Lung (tissue), 12 donors: ENCODE data around the gene GAGE2A. TPM values are rescaled to one million over a fixed set of nuclear protein-coding genes. Genes with fewer than 3 reads are reported as not detected.

Experiments
- ATAC-seq: fragments of 200-7000 bp; cut with Tn5 transposase; one replicate; pipeline ENCODE4 v1.9.1; 2020; ENCODE audit warnings: moderate number of reproducible peaks; ENCODE audit not compliant: insufficient read depth, low FRiP score
- DNase-seq, 3 donors: peaks; one replicate each; pipeline ENCODE4 v3.0.0-alpha.2; 2013 to 2017
- H3K27ac ChIP-seq, 2 donors: one replicate each; pipeline ENCODE4 v1.5.1; 2013; ENCODE audit warnings: mild to moderate bottlenecking in 2 of 2, moderate library complexity in 2 of 2, control low read depth in 1 of 2, inconsistent platforms in 1 of 2, low read depth in 1 of 2, low read length in 1 of 2
- H3K27me3 ChIP-seq, 3 donors: one replicate each; pipeline ENCODE4 v1.5.1; 2013; ENCODE audit warnings: low read length in 2 of 3; ENCODE audit not compliant: control insufficient read depth in 3 of 3, insufficient read depth in 3 of 3
- H3K36me3 ChIP-seq, 4 donors: one replicate each; pipeline ENCODE4 v1.5.1; 2013; ENCODE audit warnings: low read length in 4 of 4, mild to moderate bottlenecking in 1 of 4, moderate library complexity in 1 of 4; ENCODE audit not compliant: control insufficient read depth in 4 of 4, insufficient read depth in 4 of 4
- H3K4me1 ChIP-seq, 5 donors: one replicate each; pipeline ENCODE4 v1.5.1; 2013; ENCODE audit warnings: low read length in 5 of 5, mild to moderate bottlenecking in 2 of 5, moderate library complexity in 1 of 5; ENCODE audit not compliant: control insufficient read depth in 5 of 5, insufficient read depth in 5 of 5
- H3K4me3 ChIP-seq: one replicate; pipeline ENCODE4 v1.5.1; 2013; ENCODE audit warnings: mild to moderate bottlenecking, control low read depth, moderate library complexity
- H3K9ac ChIP-seq, 2 donors: one replicate each; pipeline ENCODE4 v1.5.1; 2013; ENCODE audit warnings: low read length in 2 of 2, control low read depth in 1 of 2; ENCODE audit not compliant: insufficient read depth in 1 of 2
- H3K9me3 ChIP-seq, 4 donors: one replicate each; pipeline ENCODE4 v1.5.1; 2013; ENCODE audit warnings: low read length in 3 of 4, mild to moderate bottlenecking in 1 of 4, moderate library complexity in 1 of 4; ENCODE audit not compliant: control insufficient read depth in 4 of 4, insufficient read depth in 3 of 4
- CTCF ChIP-seq: IDR thresholded peaks from 2 replicates; pipeline ENCODE4 v1.5.1; 2012; ENCODE audit warnings: mild to moderate bottlenecking; ENCODE audit errors: control extremely low read depth, extremely low read depth
- WGBS, 2 donors: extraction: QIAGEN DNeasy Blood & Tissue Kit; methylation state at CpG; one replicate each; pipeline ENCODE4 v1.1.7; 2013; 5-methylcytosine and 5-hydroxymethylcytosine counted together
- polyA plus RNA-seq, 2 donors: library from polyadenylated mRNA; stranded (reverse); fragments of 200-250 nt; gene quantifications; one replicate each; pipeline ENCODE4 v1.2.1, GENCODE V29; 2013
- total RNA-seq, 2 donors: library from RNA; depleted of rRNA in 1 of 2; stranded (reverse); fragments of >200 nt in 1 of 2; gene quantifications; one replicate each; pipeline ENCODE4 v1.2.1, GENCODE V29; 2014 to 2021
- donor health status: control.
- donor health status: control.
- donor health status: Bipolar disorder and iron deficiency.
- donor health status: healthy.
- donor health status: DM: yes; HTN: yes; CAD: no.

Gene GAGE2A
- total and polyA plus RNA-seq, 4 donors: 0.52 TPM; not detected in 3

- Histone ChIP-seq H3K27ac (no peak overlapping the region), H3K9ac (no peak overlapping the region), H3K27me3 (no peaks in the 10 kb centered on the region), H3K4me1 (no peaks in the 10 kb centered on the region), H3K36me3 (no peaks in the 10 kb centered on the region), H3K9me3 (peaks cover 0 to 15% (median 5%) of the 10 kb centered on the region in 4 donors), H3K4me3 (no peak overlapping the region)
- no peak for TF ChIP-seq CTCF
- WGBS, 2 donors: 31 to 77% methylated on average over 31 to 33 of the region's 33 CpGs
- peak in 2 of 3 donors; percentile 23 to 49 for DNase-seq
- no peak for ATAC-seq
Observed at GRCh38 chrX:49627086-49627777, 37.9 kb downstream of the GAGE2A start.

- 78 to 95% methylated on average over 7 to 8 of the region's 8 CpGs for WGBS, 2 donors
- Histone ChIP-seq H3K27me3 (peaks cover 0 to 7% (median 0%) of the 10 kb centered on the region in 3 donors), H3K9me3 (peaks cover 0 to 3% (median 0%) of the 10 kb centered on the region in 4 donors), H3K9ac (no peak overlapping the region), H3K36me3 (no peaks in the 10 kb centered on the region), H3K4me3 (no peak overlapping the region), H3K27ac (no peak overlapping the region), H3K4me1 (no peaks in the 10 kb centered on the region)
- DNase-seq (no peak), ATAC-seq (no peak)
- no peak for TF ChIP-seq CTCF
Observed at GRCh38 chrX:49644991-49645637, 55.8 kb downstream of the GAGE2A start.

Other genes starting within 250 kb of the GAGE2A start
- not detected for gene GAGE12C, start 57.3 kb upstream of the GAGE2A start, total RNA-seq
- not detected for gene GAGE12C, start 57.3 kb upstream of the GAGE2A start, polyA plus RNA-seq
- gene GAGE12D, start 47.8 kb upstream of the GAGE2A start, total RNA-seq: not detected
- not detected for gene GAGE12D, start 47.8 kb upstream of the GAGE2A start, polyA plus RNA-seq
- not detected for gene GAGE12E, start 38.2 kb upstream of the GAGE2A start, total RNA-seq
- not detected for gene GAGE12E, start 38.2 kb upstream of the GAGE2A start, polyA plus RNA-seq
- not detected for gene GAGE12F, start 28.7 kb upstream of the GAGE2A start, total RNA-seq
- not detected for gene GAGE12F, start 28.7 kb upstream of the GAGE2A start, polyA plus RNA-seq
- gene GAGE12G, start 19.1 kb upstream of the GAGE2A start, total RNA-seq: not detected
- gene GAGE12G, start 19.1 kb upstream of the GAGE2A start, polyA plus RNA-seq: not detected
- gene GAGE12H, start 9.5 kb upstream of the GAGE2A start, total RNA-seq: not detected
- gene GAGE12H, start 9.5 kb upstream of the GAGE2A start, polyA plus RNA-seq: not detected
- under 1 TPM in 1 of 2 donors, not detected in 1; 0.49 TPM for gene GAGE1, start 9.5 kb downstream of the GAGE2A start, total RNA-seq
- gene GAGE1, start 9.5 kb downstream of the GAGE2A start, polyA plus RNA-seq: not detected
- gene PAGE1, start 106.5 kb downstream of the GAGE2A start, total RNA-seq: not detected
- not detected for gene PAGE1, start 106.5 kb downstream of the GAGE2A start, polyA plus RNA-seq
- gene PAGE4, start 239.8 kb downstream of the GAGE2A start, total RNA-seq: not detected
- not detected for gene PAGE4, start 239.8 kb downstream of the GAGE2A start, polyA plus RNA-seq